Measurements from ENCODE around the gene F8. TPM values are rescaled to one million over a fixed set of nuclear protein-coding genes. Genes with fewer than 3 reads are reported as not detected.
"Not testable (repeated sequence)": the region's sequence is repeated elsewhere in the genome, so short reads cannot be mapped to it uniquely, and the experiment has no call there.

The F8 gene
- total RNA-seq, 1 donor from 2014 or later = 20.8 TPM

- DNase-seq (ENCODE audit: low read depth in 2 of 2) = peak in 1 of 2 donors; percentile 31
Observed at GRCh38 chrX:155031657-155032056, 9.1 kb upstream of the F8 start.

- peak; percentile 7 to 33 for DNase-seq (ENCODE audit: low read depth in 2 of 2)
Observed at GRCh38 chrX:155028877-155029291, 6.4 kb upstream of the F8 start.

GRCh38 chrX:155028129-155028528 lies 5.6 kb upstream of the F8 start:
- peak in 1 of 2 donors; percentile 40 for DNase-seq (ENCODE audit: low read depth in 2 of 2)

GRCh38 chrX:155027509-155028066 lies 5.1 kb upstream of the F8 start:
- DNase-seq (ENCODE audit: low read depth in 2 of 2) = peak; percentile 59 to 91

- DNase-seq (ENCODE audit: low read depth in 2 of 2) = peak; percentile 96 to 98
Observed at GRCh38 chrX:155026727-155027508, 4.4 kb upstream of the F8 start, which contains the start of gene FUNDC2. TSS of gene FUNDC2 (plus strand) at chrX:155026844. CDS start at chrX:155026939, 95 bp downstream.

- DNase-seq (ENCODE audit: low read depth in 2 of 2) = no peak
Observed at GRCh38 chrX:155026420-155026726, 3.9 kb upstream of the F8 start.

GRCh38 chrX:155023907-155024833 lies 1.6 kb upstream of the F8 start:
- DNase-seq (ENCODE audit: low read depth in 2 of 2) = no peak

GRCh38 chrX:155020591-155020990 lies 1.9 kb downstream of the F8 start:
- DNase-seq (ENCODE audit: low read depth in 2 of 2) = no peak

GRCh38 chrX:155009994-155010472 lies 12.5 kb downstream of the F8 start:
- peak; percentile 35 to 92 for DNase-seq (ENCODE audit: low read depth in 2 of 2)

- not testable (repeated sequence) for DNase-seq (ENCODE audit: low read depth in 2 of 2)
Observed at GRCh38 chrX:155008578-155008977, 13.9 kb downstream of the F8 start.

- DNase-seq (ENCODE audit: low read depth in 2 of 2) = peak in 1 of 2 donors; percentile 29
Observed at GRCh38 chrX:155006913-155007671, 15.4 kb downstream of the F8 start.

GRCh38 chrX:155006379-155006778 lies 16.1 kb downstream of the F8 start:
- DNase-seq (ENCODE audit: low read depth in 2 of 2) = not testable (repeated sequence)

- DNase-seq (ENCODE audit: low read depth in 2 of 2) = no peak
Observed at GRCh38 chrX:155005190-155005589, 17.3 kb downstream of the F8 start.

- no peak for DNase-seq (ENCODE audit: low read depth in 2 of 2)
Observed at GRCh38 chrX:155001873-155002272, 20.6 kb downstream of the F8 start.

- DNase-seq (ENCODE audit: low read depth in 2 of 2) = no peak
Observed at GRCh38 chrX:155000841-155001240, 21.7 kb downstream of the F8 start.

- no peak for DNase-seq (ENCODE audit: low read depth in 2 of 2)
Observed at GRCh38 chrX:154998204-154998880, 24.2 kb downstream of the F8 start.

GRCh38 chrX:154991476-154991875 lies 31.0 kb downstream of the F8 start:
- no peak for DNase-seq (ENCODE audit: low read depth in 2 of 2)

- DNase-seq (ENCODE audit: low read depth in 2 of 2) = no peak
Observed at GRCh38 chrX:154991039-154991438, 31.5 kb downstream of the F8 start.

- no peak for DNase-seq (ENCODE audit: low read depth in 2 of 2)
Observed at GRCh38 chrX:154990496-154990895, 32.0 kb downstream of the F8 start.

GRCh38 chrX:154988719-154989118 lies 33.8 kb downstream of the F8 start:
- peak in 1 of 2 donors; percentile 36 for DNase-seq (ENCODE audit: low read depth in 2 of 2)

- DNase-seq (ENCODE audit: low read depth in 2 of 2) = no peak
Observed at GRCh38 chrX:154987940-154988339, 34.6 kb downstream of the F8 start.

Measured in lung microvascular endothelial cell (primary cell).